H1 (cell line): ENCODE data around the gene USP53. TPM values are rescaled to one million over a fixed set of nuclear protein-coding genes. Genes with fewer than 3 reads are reported as not detected.

Experiments
- ASH2L ChIP-seq: fragments of 200-600, 300-600 bp; sonication (generic); IDR thresholded peaks from one replicate; pipeline ENCODE4 v1.7.1; 2017; ENCODE audit warnings: low read length
- ATF2 ChIP-seq: IDR thresholded peaks from 2 replicates; pipeline ENCODE4 v1.6.1; 2012; ENCODE audit warnings: low read length, inconsistent platforms
- BRCA1 ChIP-seq: IDR thresholded peaks from 2 replicates; pipeline ENCODE4 v1.6.1; 2012; ENCODE audit warnings: low read depth, low read length, improper control_type of control experiment
- CHD7 ChIP-seq: fragments of 300-600 bp; sonication (generic); IDR thresholded peaks from 2 replicates; pipeline ENCODE4 v1.7.1; 2012; ENCODE audit warnings: low read length, moderate library complexity, mild to moderate bottlenecking, inconsistent platforms; ENCODE audit not compliant: insufficient replicate concordance
- PHF8 ChIP-seq: fragments of 200-600 bp; sonication (generic); conservative IDR thresholded peaks from 2 replicates; pipeline ENCODE4 v1.7.1; 2012; ENCODE audit warnings: low read depth, mild to moderate bottlenecking, inconsistent platforms, low read length, moderate library complexity
- SP2 ChIP-seq: IDR thresholded peaks from 2 replicates; pipeline ENCODE4 v1.6.1; 2012; ENCODE audit warnings: mild to moderate bottlenecking, low read length, inconsistent platforms
- TAF1 ChIP-seq: IDR thresholded peaks from 2 replicates; pipeline ENCODE4 v1.6.1; 2011; ENCODE audit warnings: mild to moderate bottlenecking, low read depth, low read length
- TEAD4 ChIP-seq: IDR thresholded peaks from 2 replicates; pipeline ENCODE4 v1.6.1; 2012; ENCODE audit warnings: low read depth, low read length, inconsistent platforms, mixed read lengths
- ZNF274 ChIP-seq: IDR thresholded peaks from 2 replicates; pipeline ENCODE4 v1.7.0; 2012; ENCODE audit warnings: low read length, borderline replicate concordance; ENCODE audit errors: extremely low read depth
- polyA plus RNA-seq, 7 experiments: library from polyadenylated mRNA; depleted of rRNA in 3 of 7; stranded (reverse) in 5 of 7; unstranded in 2 of 7; fragments of >200 nt in 5 of 7; fragments of 200-250 nt in 2 of 7; gene quantifications; 1 replicate in 5 of 7; 2 replicates in 1 of 7; 4 replicates in 1 of 7; pipeline versions ENCODE4 v1.2.1 to v1.2.3, GENCODE V29; 2011 to 2013; ENCODE audit warnings: missing spikeins in 2 of 7, mixed read lengths in 2 of 7
- total RNA-seq: library from RNA; stranded (reverse); fragmentation: NEBNext Ultra II Directional; extraction: Animal tissue kit (Norgen Biotek cat#: 25700); gene quantifications from 2 replicates; pipeline ENCODE4 v1.2.1, GENCODE V29; 2021

Gene USP53
- total and polyA plus RNA-seq, 2 of the 8 experiments (the other 6 are each of a cell fraction or from before 2014, with no cell fraction given) = 2.9 to 14.9 TPM

GRCh38 chr4:119212234-119212963 lies at the start of gene USP53 (continued):
- TF ChIP-seq ASH2L = peak; percentile 66
- no peak for TF ChIP-seq SP2
- no peak for TF ChIP-seq TEAD4
- peak; percentile 85 for TF ChIP-seq BRCA1
- peak; percentile 73 for TF ChIP-seq ATF2
- TF ChIP-seq ZNF274 = no peak
- TF ChIP-seq PHF8 = peak; percentile 80
- no peak for TF ChIP-seq CHD7
- TF ChIP-seq TAF1 = peak; percentile 89
